PC-3 (cell line): ENCODE results near the gene PLA2G4D. TPM values are rescaled to one million over a fixed set of nuclear protein-coding genes. Genes with fewer than 3 reads are reported as not detected.

Experiments used
- ATAC-seq: fragments of 200-7000 bp; cut with Tn5 transposase; 2 replicates; pipeline ENCODE4 v1.9.1; 2020; ENCODE audit warnings: mild to moderate bottlenecking, moderate library complexity
- BruUV-seq: library from RNA; stranded (reverse); fragments of 400-500 nt; replicated peaks from 2 replicates; lab custom pipeline; 2021; lab: Mats Ljungman, UMichigan
- CTCF ChIA-PET: fragments of 300-600 bp; sonication (Branson Sonifier 250); formaldehyde crosslinking; loops from one replicate; lab custom pipeline; 2022; ENCODE audit warnings: antibody characterized with exemption; lab: Charles Lee
- POLR2A ChIA-PET: fragments of 300-600 bp; sonication (Branson Sonifier 250); formaldehyde crosslinking; loops from one replicate; lab custom pipeline; 2022; ENCODE audit warnings: antibody characterized with exemption; ENCODE audit not compliant: unreplicated experiment; lab: Charles Lee
- DNase-seq: peaks from one replicate; pipeline ENCODE4 v3.0.0-alpha.2; 2015
- H2AFZ ChIP-seq: fragments of 300-600 bp; sonication (generic); 2 replicates; pipeline ENCODE4 v1.6.0; 2016; ENCODE audit warnings: antibody characterized with exemption, low read length
- H3F3A ChIP-seq: fragments of 300-600 bp; sonication (generic); one replicate; pipeline ENCODE4 v1.6.0; 2017; ENCODE audit warnings: antibody characterized with exemption, low read length, control low read depth, mild to moderate bottlenecking; ENCODE audit not compliant: unreplicated experiment
- H3K27ac ChIP-seq: fragments of 300-600 bp; sonication (generic); 2 replicates; pipeline ENCODE4 v1.5.1; 2016; ENCODE audit warnings: mild to moderate bottlenecking, low read length
- H3K27me3 ChIP-seq: fragments of 300-600 bp; sonication (generic); 2 replicates; pipeline ENCODE4 v1.6.1; 2016; ENCODE audit warnings: low read length, mixed read lengths
- H3K36me3 ChIP-seq: fragments of 300-600 bp; sonication (generic); 2 replicates; pipeline ENCODE4 v1.6.1; 2016; ENCODE audit warnings: low read depth, mixed run types, low read length, mixed read lengths
- H3K4me1 ChIP-seq: fragments of 300-600 bp; sonication (generic); 2 replicates; pipeline ENCODE4 v1.5.1; 2016; ENCODE audit warnings: low read length; ENCODE audit not compliant: insufficient read depth
- H3K4me2 ChIP-seq: fragments of 300-600 bp; sonication (generic); 2 replicates; pipeline ENCODE4 v1.6.0; 2016; ENCODE audit warnings: low read length
- H3K4me3 ChIP-seq: fragments of 300-600 bp; sonication (generic); 2 replicates; pipeline ENCODE4 v1.5.1; 2016; ENCODE audit warnings: mild to moderate bottlenecking, low read length, mixed read lengths
- H3K79me2 ChIP-seq: fragments of 300-600 bp; sonication (generic); 2 replicates; pipeline ENCODE4 v1.6.1; 2017; ENCODE audit warnings: low read length, mixed read lengths
- H3K9ac ChIP-seq: fragments of 300-600 bp; sonication (generic); 2 replicates; pipeline ENCODE4 v1.6.0; 2016; ENCODE audit warnings: mild to moderate bottlenecking, low read length
- H3K9me2 ChIP-seq: fragments of 300-600 bp; sonication (generic); replicated peaks from 2 replicates; pipeline ENCODE4 v1.6.1; 2016; ENCODE audit warnings: mixed run types, low read length, mixed read lengths
- H3K9me3 ChIP-seq: fragments of 300-600 bp; sonication (generic); 2 replicates; pipeline ENCODE4 v1.6.1; 2016; ENCODE audit warnings: low read length, mixed read lengths
- H4K20me1 ChIP-seq: fragments of 300-600 bp; sonication (generic); 2 replicates; pipeline ENCODE4 v1.6.1; 2016; ENCODE audit warnings: low read length, mixed read lengths
- EZH2 ChIP-seq: fragments of 300-600 bp; sonication (generic); IDR thresholded peaks from one replicate; pipeline ENCODE4 v1.6.1; 2017; ENCODE audit warnings: antibody characterized with exemption, mild to moderate bottlenecking, low read length; ENCODE audit not compliant: unreplicated experiment
- EZH2phosphoT487 ChIP-seq: fragments of 300-600 bp; sonication (generic); IDR thresholded peaks from 2 replicates; pipeline ENCODE4 v1.6.1; 2018; ENCODE audit warnings: mild to moderate bottlenecking, antibody characterized with exemption, low read length, borderline replicate concordance
- intact Hi-C: fragments of 100-400 bp; cut with micrococcal nuclease; formaldehyde crosslinking; loops from 2 replicates; pipeline ENCODE4 v1.9.0; 2023
- total RNA-seq: library from RNA; depleted of rRNA; stranded (reverse); fragments of >200 nt; gene quantifications from 2 replicates; pipeline ENCODE4 v1.2.3, GENCODE V29; 2014
- TF ChIP-seq, protein P1 (sequence below): fragments of 300-600 bp; sonication (generic); conservative IDR thresholded peaks from 2 replicates; pipeline ENCODE4 v1.5.1; 2017; ENCODE audit warnings: antibody characterized with exemption, low read depth, mild to moderate bottlenecking, low read length

The PLA2G4D gene
- total RNA-seq, 1 experiment from 2014 or later: 0.55 TPM

- 0 out of 2 replicates have a peak overlapping the region, but pooled peaks have one; percentile 1 for H3K9ac ChIP-seq
- peak overlapping the region; percentile 66; the same call in 1 of the 2 replicates for H2AFZ ChIP-seq
- no peak for DNase-seq
- H3K9me2 ChIP-seq: no peaks in the 10 kb centered on the region
- intact Hi-C loops: loop anchor here (1.0 kb wide), 2 partner anchors 18 to 51 kb away; no protein-coding TSS in a partner anchor
- H3F3A ChIP-seq: no peaks in the 10 kb centered on the region
- BruUV-seq: no TSS peak
- peak overlapping the region; percentile 46; the same call in 1 of the 2 replicates for H3K4me3 ChIP-seq
- H3K4me2 ChIP-seq: peak overlapping the region; percentile 71
- ChIA-PET CTCF (interaction anchor here (1.0 to 1.2 kb wide), 4 partner anchors 19 to 92 kb away, joined by 3 to 8 read pairs (median 4); no protein-coding TSS in a partner anchor), POLR2A (no interaction called here)
- H3K79me2 ChIP-seq: no peaks in the 10 kb centered on the region
- no peak for TF ChIP-seq EZH2
- TF ChIP-seq, protein P1, sequence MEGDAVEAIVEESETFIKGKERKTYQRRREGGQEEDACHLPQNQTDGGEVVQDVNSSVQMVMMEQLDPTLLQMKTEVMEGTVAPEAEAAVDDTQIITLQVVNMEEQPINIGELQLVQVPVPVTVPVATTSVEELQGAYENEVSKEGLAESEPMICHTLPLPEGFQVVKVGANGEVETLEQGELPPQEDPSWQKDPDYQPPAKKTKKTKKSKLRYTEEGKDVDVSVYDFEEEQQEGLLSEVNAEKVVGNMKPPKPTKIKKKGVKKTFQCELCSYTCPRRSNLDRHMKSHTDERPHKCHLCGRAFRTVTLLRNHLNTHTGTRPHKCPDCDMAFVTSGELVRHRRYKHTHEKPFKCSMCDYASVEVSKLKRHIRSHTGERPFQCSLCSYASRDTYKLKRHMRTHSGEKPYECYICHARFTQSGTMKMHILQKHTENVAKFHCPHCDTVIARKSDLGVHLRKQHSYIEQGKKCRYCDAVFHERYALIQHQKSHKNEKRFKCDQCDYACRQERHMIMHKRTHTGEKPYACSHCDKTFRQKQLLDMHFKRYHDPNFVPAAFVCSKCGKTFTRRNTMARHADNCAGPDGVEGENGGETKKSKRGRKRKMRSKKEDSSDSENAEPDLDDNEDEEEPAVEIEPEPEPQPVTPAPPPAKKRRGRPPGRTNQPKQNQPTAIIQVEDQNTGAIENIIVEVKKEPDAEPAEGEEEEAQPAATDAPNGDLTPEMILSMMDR: no peak
- no peaks in the 10 kb centered on the region for H3K9me3 ChIP-seq
- no peaks in the 10 kb centered on the region for H4K20me1 ChIP-seq
- peaks cover 29% of the 10 kb centered on the region for H3K4me1 ChIP-seq
- no peaks in the 10 kb centered on the region for H3K27me3 ChIP-seq
- no peaks in the 10 kb centered on the region for H3K36me3 ChIP-seq
- peak overlapping the region; percentile 19; the same call in 1 of the 2 replicates for H3K27ac ChIP-seq
- ATAC-seq: no peak
Observed at GRCh38 chr15:42083916-42084315, 10.4 kb downstream of the PLA2G4D start.

GRCh38 chr15:42083605-42083908 lies 10.8 kb downstream of the PLA2G4D start:
- H3K27me3 ChIP-seq: no peaks in the 10 kb centered on the region
- ChIA-PET CTCF (no interaction called here), POLR2A (no interaction called here)
- peak overlapping the region; percentile 71 for H3K4me2 ChIP-seq
- TF ChIP-seq EZH2 (no peak), EZH2phosphoT487 (no peak)
- TF ChIP-seq, protein P1: no peak
- no peaks in the 10 kb centered on the region for H3K9me3 ChIP-seq
- H4K20me1 ChIP-seq: no peaks in the 10 kb centered on the region
- no peak overlapping the region for H3K4me3 ChIP-seq
- intact Hi-C loops: no loop called here
- DNase-seq (no peak), ATAC-seq (no peak)
- no peak overlapping the region for H3K9ac ChIP-seq
- no peaks in the 10 kb centered on the region for H3K36me3 ChIP-seq
- H3K27ac ChIP-seq: no peak overlapping the region
- H2AFZ ChIP-seq: no peak overlapping the region
- H3K79me2 ChIP-seq: no peaks in the 10 kb centered on the region
- BruUV-seq: no TSS peak
- no peaks in the 10 kb centered on the region for H3F3A ChIP-seq
- H3K9me2 ChIP-seq: no peaks in the 10 kb centered on the region
- H3K4me1 ChIP-seq: peaks cover 26% of the 10 kb centered on the region

- Histone ChIP-seq H3K79me2 (no peaks in the 10 kb centered on the region), H3K36me3 (no peaks in the 10 kb centered on the region), H3K27ac (no peak overlapping the region), H3K4me2 (no peak overlapping the region), H4K20me1 (no peaks in the 10 kb centered on the region), H2AFZ (no peak overlapping the region), H3K4me3 (no peak overlapping the region), H3K9ac (no peak overlapping the region), H3K27me3 (no peaks in the 10 kb centered on the region), H3K9me2 (no peaks in the 10 kb centered on the region), H3F3A (no peaks in the 10 kb centered on the region), H3K9me3 (no peaks in the 10 kb centered on the region), H3K4me1 (peaks cover 26% of the 10 kb centered on the region)
- ChIA-PET POLR2A (no interaction called here), CTCF (no interaction called here)
- TF ChIP-seq EZH2phosphoT487: no peak
- no peak for TF ChIP-seq EZH2
- TF ChIP-seq, protein P1: no peak
- ATAC-seq: no peak
- intact Hi-C loops: no loop called here
- no TSS peak for BruUV-seq
- no peak for DNase-seq
Observed at GRCh38 chr15:42082823-42083604, 11.3 kb downstream of the PLA2G4D start.
